Stimulated activated naive CD8-positive, alpha-beta T cell treated with anti-CD3 and anti-CD28 coated beads, Interleukin-15, amount 100 ng/mL, for 72 hours (primary cell): ENCODE data around the gene SH2D4B.
"Not testable (repeated sequence)": the region's sequence is repeated elsewhere in the genome, so short reads cannot be mapped to it uniquely, and the experiment has no call there.

ENCODE experiments used
- ATAC-seq: fragments of 150-1000 bp; cut with Tn5 transposase; 2 replicates; pipeline ENCODE4 v1.10.0; 2021; ENCODE audit warnings: mild to moderate bottlenecking, moderate library complexity
- DNase-seq, 2 donors: peaks; one replicate each; pipeline ENCODE4 v3.0.0; 2021 to 2022
- H3K27ac Mint-ChIP-seq, 2 donors: one replicate each; pipeline ENCODE4 v1.8.0; 2022; ENCODE audit warnings: mild to moderate bottlenecking in 2 of 2, mixed read lengths in 2 of 2, moderate library complexity in 2 of 2
- H3K27me3 Mint-ChIP-seq: one replicate; pipeline ENCODE4 v1.8.0; 2022; ENCODE audit warnings: mixed read lengths
- H3K4me1 Mint-ChIP-seq: one replicate; pipeline ENCODE4 v1.8.0; 2022; ENCODE audit warnings: mild to moderate bottlenecking, mixed read lengths
- H3K4me3 Mint-ChIP-seq, 2 donors: one replicate each; pipeline ENCODE4 v1.8.0; 2022; ENCODE audit warnings: mild to moderate bottlenecking in 2 of 2, mixed read lengths in 2 of 2, moderate library complexity in 1 of 2
- H3K9me3 Mint-ChIP-seq, 2 donors: one replicate each; pipeline ENCODE4 v1.8.0; 2022; ENCODE audit warnings: mixed read lengths in 2 of 2

The SH2D4B gene

DNA sequence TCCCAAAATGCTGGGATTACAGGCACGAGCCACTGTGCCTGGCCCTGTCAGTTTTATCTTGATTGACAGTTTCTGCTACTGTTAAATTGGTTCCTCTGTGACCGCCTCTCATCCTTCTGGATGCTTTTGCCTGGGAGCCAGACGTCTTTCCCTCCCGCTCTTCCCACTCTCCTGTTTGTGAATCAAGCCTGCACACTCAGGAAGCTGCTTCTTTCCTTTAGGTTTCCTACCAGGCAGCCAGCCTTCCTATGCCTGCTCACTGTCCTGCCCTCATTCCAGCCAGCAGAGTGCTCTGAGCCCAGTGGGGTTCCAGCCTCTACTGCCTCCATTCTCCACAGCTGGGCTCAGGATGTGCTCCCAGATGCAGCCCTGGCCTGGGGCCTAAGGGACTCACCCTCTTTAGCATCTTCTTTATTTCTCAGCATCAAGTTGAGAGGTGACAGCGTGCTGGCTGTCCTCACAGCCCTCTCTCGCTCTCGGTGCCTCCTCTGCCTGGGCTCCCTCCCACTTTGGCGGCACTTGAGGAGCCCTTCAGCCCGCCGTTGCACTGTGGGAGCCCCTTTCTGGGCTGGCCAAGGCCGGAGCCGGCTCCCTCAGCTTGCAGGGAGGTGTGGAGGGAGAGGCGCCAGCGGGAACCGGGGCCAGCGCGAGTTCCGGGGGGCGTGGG is 5.1 kb downstream of the SH2D4B start:
- H3K4me1 Mint-ChIP-seq = peaks cover 26% of the 10 kb centered on the region
- H3K27ac Mint-ChIP-seq = no peak overlapping the region
- no peak overlapping the region for H3K4me3 Mint-ChIP-seq
- ATAC-seq = peak; percentile 42
- H3K9me3 Mint-ChIP-seq = no peaks in the 10 kb centered on the region
- DNase-seq = no peak
- peaks cover 7% of the 10 kb centered on the region for H3K27me3 Mint-ChIP-seq

DNA sequence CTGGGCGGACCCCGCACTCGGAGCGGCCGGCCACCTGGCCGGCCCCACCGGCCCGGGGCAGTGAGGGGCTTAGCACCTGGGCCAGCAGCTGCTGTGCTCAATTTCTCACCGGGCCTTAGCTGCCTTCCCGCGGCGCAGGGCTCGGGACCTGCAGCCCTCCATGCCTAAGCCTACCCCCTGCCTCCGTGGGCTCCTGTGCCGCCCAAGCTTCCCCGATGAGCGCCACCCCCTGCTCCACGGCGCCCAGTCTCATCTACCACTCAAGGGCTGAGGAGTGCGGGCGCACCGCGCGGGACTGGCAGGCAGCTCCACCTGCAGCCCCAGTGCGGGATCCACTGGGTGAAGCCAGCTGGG is 5.6 kb downstream of the SH2D4B start:
- ATAC-seq, H3K9me3 Mint-ChIP-seq, H3K27me3 Mint-ChIP-seq, DNase-seq, H3K4me3 Mint-ChIP-seq, H3K27ac Mint-ChIP-seq: not testable (repeated sequence)
- peaks cover 21% of the 10 kb centered on the region for H3K4me1 Mint-ChIP-seq

DNA sequence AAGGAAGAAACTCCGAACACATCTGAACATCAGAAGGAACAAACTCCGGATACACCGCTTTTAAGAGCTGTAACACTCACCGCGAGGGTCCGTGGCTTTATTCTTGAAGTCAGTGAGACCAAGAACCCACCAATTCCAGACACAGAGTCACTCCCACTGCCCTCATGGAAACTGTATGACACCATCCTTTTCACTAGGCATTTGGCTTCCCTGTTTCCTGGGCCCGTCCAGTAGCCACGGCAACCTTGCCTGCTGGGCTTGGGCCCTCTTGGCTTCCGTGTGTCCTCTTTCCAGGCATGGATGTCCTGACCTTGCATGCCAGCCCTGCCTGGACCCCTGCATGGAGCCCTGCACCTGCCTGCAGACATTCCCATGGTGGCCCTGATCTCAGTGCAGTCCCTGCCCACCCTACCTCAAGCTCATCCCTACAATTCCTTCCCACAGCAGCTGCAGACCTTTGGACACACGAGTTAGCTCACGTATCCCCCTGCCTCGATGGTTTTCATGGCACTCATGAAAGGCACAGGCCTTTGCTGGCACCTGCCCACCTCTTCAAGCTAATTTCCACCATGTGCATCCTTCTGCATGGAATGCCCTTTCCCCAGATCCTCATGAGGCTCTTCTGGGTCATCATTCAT is 6.7 kb downstream of the SH2D4B start:
- H3K27ac Mint-ChIP-seq = no peak overlapping the region
- peaks cover 20% of the 10 kb centered on the region for H3K4me1 Mint-ChIP-seq
- no peak for DNase-seq
- no peaks in the 10 kb centered on the region for H3K9me3 Mint-ChIP-seq
- no peak for ATAC-seq
- H3K4me3 Mint-ChIP-seq = no peak overlapping the region
- H3K27me3 Mint-ChIP-seq = peaks cover 15% of the 10 kb centered on the region

DNA sequence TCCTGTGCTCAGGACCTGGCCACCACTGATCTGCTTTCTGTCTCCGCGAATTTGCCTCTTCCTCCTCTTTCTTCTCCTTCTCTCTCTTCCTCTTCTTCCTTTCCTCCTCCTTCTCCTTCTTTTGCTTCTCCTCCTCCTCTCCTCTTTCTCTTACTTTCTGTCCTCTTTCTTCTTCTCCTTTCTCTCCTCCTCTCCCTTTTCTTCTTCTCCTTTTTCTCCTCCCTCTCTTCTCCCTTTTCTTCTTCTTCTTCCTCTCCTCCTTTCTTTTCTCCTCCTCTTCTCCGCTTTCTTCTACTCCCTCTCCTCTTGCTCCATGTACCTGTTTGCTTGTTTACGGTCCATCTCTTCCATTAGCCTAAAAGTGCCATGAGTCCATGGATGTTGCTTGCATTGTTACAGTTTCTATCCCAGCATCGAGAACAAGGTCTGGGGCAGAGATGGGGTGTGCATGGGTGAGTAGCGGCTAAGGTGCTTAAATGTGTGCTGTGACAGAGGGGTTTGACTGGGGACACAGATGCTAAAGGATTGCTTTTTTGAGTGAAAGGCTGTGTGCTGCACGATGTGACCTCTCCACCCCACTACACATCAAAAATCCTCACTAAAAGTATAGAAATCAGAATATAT is 7.7 kb downstream of the SH2D4B start:
- ATAC-seq = no peak
- H3K4me1 Mint-ChIP-seq = peaks cover 13% of the 10 kb centered on the region
- H3K27me3 Mint-ChIP-seq = peaks cover 15% of the 10 kb centered on the region
- peak overlapping the region in 1 of 2 donors; percentile 62 for H3K27ac Mint-ChIP-seq
- H3K4me3 Mint-ChIP-seq = no peak overlapping the region
- no peaks in the 10 kb centered on the region for H3K9me3 Mint-ChIP-seq
- DNase-seq = no peak

DNA sequence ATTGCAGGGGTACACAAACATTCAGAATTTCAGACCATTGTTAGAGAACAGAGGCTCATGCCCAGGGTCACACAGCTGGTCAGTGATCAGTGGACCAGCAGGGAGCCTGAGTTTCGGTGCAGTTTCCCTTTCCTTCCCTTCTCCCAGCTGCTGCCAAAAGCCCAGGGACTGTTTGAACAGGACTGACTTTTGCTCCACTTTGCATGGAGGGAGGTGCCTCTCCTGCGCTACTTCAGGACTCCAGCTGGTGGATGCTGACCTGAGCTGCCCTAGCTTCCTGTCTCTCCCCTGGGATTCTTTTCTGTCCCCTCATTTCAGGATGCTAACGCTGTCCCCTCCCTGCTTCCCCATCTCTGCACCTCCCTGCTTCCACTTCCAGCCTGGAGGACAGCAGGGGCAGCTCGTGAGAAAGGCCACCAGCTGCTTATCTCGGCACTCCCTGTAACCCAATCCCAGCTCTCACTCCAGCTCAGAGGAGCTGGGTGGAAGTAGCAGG is 14.5 kb downstream of the SH2D4B start:
- Mint-ChIP-seq H3K4me3 (no peak overlapping the region), H3K27me3 (peaks cover 8% of the 10 kb centered on the region), H3K4me1 (no peaks in the 10 kb centered on the region), H3K9me3 (no peaks in the 10 kb centered on the region), H3K27ac (no peak overlapping the region)
- DNase-seq (no peak), ATAC-seq (no peak)

DNA sequence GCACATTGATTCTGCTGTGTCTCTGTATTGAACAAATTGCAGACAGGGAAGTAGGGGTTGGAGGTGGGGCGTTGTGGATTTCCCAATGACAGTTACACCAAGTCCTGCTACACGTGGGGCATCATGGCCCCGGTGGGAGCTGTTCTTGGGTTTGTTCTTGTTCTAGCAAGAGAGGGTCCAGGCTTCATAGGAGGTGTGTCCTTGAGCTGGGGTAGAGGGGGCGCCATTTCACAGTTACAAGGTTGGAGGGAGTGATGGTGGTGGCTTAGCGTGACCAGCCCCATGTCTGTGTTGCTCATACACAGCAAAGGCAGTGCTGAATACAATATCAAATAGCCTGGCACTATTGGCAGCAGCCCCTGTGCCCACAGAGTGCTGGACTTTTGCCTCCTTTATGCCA is 15.7 kb downstream of the SH2D4B start:
- ATAC-seq = no peak
- Mint-ChIP-seq H3K27ac (no peak overlapping the region), H3K9me3 (no peaks in the 10 kb centered on the region), H3K4me1 (no peaks in the 10 kb centered on the region), H3K4me3 (no peak overlapping the region), H3K27me3 (peaks cover 8% of the 10 kb centered on the region)
- DNase-seq = no peak

DNA sequence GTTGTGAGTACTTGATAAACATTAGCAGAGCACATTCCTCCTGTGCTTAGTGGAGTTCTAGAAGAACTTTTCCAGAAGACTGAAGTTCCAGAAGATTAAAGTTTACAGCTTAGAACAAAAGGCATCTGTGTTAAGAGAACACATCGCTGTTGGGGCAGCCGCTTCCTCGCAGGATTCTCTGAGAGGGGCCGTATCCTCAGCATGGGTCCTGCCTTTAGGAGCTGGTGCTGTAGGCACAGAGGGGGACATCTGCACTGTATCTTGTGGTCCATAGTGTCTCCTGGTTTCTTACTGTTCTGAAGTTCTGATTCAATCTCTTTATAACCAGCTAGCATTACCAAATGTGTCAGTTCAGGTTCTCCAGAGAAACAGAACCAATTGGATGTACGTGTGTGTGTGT is 16.3 kb downstream of the SH2D4B start:
- DNase-seq = no peak
- H3K4me3 Mint-ChIP-seq = no peak overlapping the region
- no peaks in the 10 kb centered on the region for H3K9me3 Mint-ChIP-seq
- H3K4me1 Mint-ChIP-seq = no peaks in the 10 kb centered on the region
- no peak for ATAC-seq
- H3K27ac Mint-ChIP-seq = no peak overlapping the region
- peaks cover 3% of the 10 kb centered on the region for H3K27me3 Mint-ChIP-seq

DNA sequence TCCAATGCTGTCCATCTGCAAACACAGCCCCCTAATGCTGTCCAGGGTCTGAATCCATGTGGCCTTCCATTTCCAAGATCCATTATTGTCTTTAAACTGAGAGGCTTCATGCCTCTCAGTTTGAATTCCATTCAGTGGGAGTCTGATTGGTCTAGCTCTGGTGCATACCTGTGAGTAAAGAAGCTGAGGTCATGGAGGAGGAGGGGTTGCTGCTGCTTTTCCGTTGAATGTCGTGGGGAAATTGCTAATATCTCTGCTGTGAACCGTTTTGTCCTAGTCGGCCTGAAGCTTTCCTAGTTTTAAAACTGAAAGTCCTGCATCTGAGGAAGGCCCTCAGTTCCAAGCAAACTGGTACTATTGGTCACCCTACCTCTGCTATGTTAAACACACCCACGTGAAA is 17.7 kb downstream of the SH2D4B start:
- no peak for DNase-seq
- no peak for ATAC-seq
- no peaks in the 10 kb centered on the region for H3K27me3 Mint-ChIP-seq
- no peaks in the 10 kb centered on the region for H3K9me3 Mint-ChIP-seq
- no peak overlapping the region for H3K4me3 Mint-ChIP-seq
- H3K4me1 Mint-ChIP-seq = no peaks in the 10 kb centered on the region
- H3K27ac Mint-ChIP-seq = no peak overlapping the region

DNA sequence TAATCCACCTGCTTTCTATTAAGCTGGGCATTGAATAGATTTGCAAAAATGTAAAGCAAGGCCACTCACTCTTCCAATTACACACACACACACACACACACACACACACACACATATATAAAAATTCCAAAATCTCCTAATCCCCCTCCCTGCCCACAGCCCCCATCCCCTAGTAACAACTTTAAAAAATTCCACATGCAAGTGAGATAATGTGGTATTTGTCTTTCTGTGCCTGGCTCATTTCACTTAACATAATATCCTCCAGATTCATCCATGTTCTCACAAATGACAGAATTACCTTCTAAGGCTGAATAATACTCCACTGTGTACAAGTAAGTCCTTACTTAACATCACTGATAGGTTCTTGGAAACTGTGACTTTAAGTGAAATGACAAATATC is 24.2 kb downstream of the SH2D4B start:
- H3K4me1 Mint-ChIP-seq = no peaks in the 10 kb centered on the region
- no peaks in the 10 kb centered on the region for H3K27me3 Mint-ChIP-seq
- no peak overlapping the region for H3K4me3 Mint-ChIP-seq
- ATAC-seq (no peak), DNase-seq (no peak)
- H3K27ac Mint-ChIP-seq = no peak overlapping the region
- H3K9me3 Mint-ChIP-seq = no peaks in the 10 kb centered on the region

DNA sequence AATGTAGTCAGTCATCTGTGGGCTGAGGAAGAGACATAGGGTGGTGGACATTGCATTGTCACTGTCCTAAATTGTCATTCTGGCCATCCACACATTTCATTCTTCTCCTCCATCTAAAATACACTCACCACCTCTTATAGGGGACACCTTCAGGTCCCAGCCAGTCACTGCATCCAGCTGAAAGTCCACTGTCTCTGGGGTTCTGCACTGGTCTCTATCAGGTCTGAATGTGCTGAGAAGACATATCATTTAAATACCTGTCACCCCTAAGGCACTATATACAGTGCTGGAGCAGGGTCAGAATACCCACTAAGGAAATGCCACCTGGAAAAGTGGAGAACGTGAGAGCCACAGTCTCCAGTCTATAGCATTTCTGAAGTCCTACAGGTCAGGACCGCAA is 29.6 kb downstream of the SH2D4B start:
- H3K27me3 Mint-ChIP-seq = no peaks in the 10 kb centered on the region
- H3K9me3 Mint-ChIP-seq = no peaks in the 10 kb centered on the region
- no peaks in the 10 kb centered on the region for H3K4me1 Mint-ChIP-seq
- no peak for DNase-seq
- H3K27ac Mint-ChIP-seq = no peak overlapping the region
- no peak for ATAC-seq
- no peak overlapping the region for H3K4me3 Mint-ChIP-seq

DNA sequence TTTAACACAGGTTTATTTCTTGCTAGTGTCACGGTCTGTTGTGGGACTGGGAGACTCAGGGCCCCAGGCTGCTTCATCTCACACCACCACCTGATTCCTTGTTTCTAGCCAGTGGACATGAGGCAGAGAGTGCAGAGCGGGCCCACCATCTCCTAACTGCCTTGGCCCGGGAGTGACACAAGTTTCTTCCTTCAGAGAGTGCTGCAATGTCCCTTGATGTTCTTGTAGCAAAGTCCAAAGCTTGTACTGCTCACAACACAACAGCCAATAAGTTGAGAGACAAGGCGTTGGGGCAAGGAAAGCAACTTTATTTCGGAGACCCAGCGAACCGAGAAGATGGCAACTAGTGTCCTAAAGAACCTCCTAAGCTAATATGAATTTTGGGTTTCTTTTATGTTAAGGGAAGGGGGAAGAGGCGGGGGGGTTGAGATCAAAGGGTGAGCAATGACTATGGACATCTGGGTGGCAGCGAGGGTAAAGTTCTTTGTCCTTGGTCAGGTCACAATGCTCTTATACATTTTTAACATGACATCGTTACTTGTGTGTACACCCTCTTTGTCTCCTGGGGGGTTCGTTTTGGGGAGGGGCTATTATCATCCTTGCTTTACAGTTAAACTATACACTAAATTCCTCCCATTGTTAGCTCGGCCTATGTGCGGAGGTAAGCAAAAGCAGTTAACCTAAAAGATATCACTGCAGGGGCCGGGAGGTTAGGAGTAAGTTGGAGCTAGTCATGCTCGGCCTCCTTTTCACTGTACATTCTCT is 31.6 kb downstream of the SH2D4B start:
- DNase-seq = no peak
- Mint-ChIP-seq H3K4me3 (no peak overlapping the region), H3K4me1 (no peaks in the 10 kb centered on the region), H3K9me3 (no peaks in the 10 kb centered on the region), H3K27ac (no peak overlapping the region), H3K27me3 (no peaks in the 10 kb centered on the region)
- no peak for ATAC-seq

DNA sequence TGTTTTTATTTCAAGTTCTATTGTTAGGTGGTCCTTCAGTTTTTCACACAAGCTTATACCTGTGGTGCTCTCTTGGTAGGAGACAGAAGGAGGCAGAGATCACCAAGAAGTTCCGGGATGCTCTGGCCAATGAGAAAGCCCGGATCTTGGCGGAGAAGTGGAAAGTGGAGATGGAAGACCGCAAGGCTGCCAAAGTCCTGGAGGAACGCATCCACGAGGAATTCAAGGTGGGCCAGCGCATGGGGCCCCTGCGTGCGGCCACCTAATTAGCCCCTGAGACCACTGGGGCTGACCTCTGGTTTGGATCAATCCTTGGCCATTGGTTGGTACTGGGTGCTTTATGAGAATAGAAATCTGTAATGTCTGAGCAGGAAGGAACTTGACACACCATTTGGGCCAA is 33.6 kb downstream of the SH2D4B start:
- no peak overlapping the region for H3K4me3 Mint-ChIP-seq
- ATAC-seq (no peak), DNase-seq (no peak)
- H3K9me3 Mint-ChIP-seq = no peaks in the 10 kb centered on the region
- H3K4me1 Mint-ChIP-seq = no peaks in the 10 kb centered on the region
- no peaks in the 10 kb centered on the region for H3K27me3 Mint-ChIP-seq
- no peak overlapping the region for H3K27ac Mint-ChIP-seq

DNA sequence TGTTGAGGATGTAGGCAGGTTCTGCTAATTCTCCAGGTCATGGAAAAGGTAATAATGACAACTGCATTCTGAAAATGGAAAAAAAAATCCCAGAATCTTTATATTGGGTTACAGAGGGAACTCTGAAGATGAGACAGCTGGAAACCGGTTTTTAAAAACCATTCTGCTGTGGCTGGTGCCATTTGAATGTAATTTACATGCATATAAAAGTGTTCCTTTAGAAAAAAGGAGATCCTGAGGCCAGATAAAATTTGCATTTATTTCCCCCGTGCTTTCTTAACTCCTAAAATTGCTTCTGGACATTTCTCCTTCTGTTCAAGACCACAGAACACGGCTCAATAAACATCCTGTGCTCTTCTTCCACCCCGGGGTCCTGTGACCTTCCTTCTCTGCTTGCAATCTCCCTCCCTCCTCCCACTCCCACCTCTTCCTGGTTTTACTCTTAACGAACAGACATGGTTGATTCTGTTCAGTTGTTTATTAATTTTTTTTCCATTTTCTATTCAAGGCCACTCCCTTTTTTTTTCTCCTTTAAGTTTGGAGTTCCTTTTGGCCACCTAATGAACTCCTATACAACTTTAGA is 41.6 kb downstream of the SH2D4B start:
- H3K27ac Mint-ChIP-seq = peak overlapping the region in 1 of 2 donors; percentile 28
- H3K4me1 Mint-ChIP-seq = peaks cover 8% of the 10 kb centered on the region
- H3K9me3 Mint-ChIP-seq = no peaks in the 10 kb centered on the region
- no peak overlapping the region for H3K4me3 Mint-ChIP-seq
- DNase-seq (no peak), ATAC-seq (no peak)
- H3K27me3 Mint-ChIP-seq = no peaks in the 10 kb centered on the region

DNA sequence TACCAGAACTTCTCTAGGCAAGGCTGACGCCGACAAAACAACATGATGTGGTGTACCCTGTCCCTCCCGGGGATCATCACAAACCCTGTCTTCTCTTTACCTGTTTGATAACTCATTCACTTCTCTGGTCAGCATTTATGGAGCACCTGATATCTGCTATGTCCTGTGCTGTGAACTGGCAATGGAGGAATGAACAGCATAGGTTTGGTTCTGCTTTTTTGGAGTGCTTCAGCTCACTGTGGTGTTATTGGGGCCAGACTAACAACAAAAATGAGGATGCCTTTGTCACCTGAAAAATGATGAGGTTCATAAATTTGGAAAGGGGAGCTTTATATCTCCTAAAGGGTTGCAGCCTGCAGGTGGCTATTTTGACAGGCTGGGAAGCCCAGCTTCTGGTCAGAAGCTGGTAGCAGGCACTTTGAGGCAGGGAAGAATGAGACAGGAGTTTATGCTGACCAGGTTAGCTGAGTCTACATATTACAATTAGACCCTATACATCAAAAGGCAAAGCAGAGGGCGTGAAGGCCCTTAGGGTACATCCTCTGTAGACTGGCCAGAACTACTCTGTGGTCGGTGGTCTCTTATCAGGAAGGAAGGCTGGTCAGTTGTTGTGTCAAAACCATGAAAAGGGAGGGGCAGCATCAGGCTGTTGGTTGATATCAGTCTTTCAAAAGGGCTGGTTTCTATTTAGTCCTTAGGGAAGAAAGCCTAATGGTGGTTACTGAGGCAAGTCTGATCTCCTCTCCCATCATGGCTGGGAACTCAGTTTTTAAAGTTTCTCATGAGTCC is 42.3 kb downstream of the SH2D4B start:
- no peak overlapping the region for H3K4me3 Mint-ChIP-seq
- no peak for ATAC-seq

More for the DNA sequence above, 42.3 kb downstream of the SH2D4B start:
- no peaks in the 10 kb centered on the region for H3K9me3 Mint-ChIP-seq
- no peak for DNase-seq
- no peaks in the 10 kb centered on the region for H3K27me3 Mint-ChIP-seq
- H3K27ac Mint-ChIP-seq = peak overlapping the region in 1 of 2 donors; percentile 50
- H3K4me1 Mint-ChIP-seq = peaks cover 8% of the 10 kb centered on the region
